Body of pancreas (tissue), 4 donors: ENCODE measurements around the gene GPC4.

Experiments
- POLR2A ChIP-seq, 3 donors: fragments of 450-650 bp; IDR thresholded peaks; one replicate each; pipeline ENCODE4 v1.6.1; 2016; ENCODE audit warnings: antibody characterized with exemption in 3 of 3, mild to moderate bottlenecking in 2 of 3
- TF ChIP-seq, protein P1 (sequence below), 7 experiments: fragments of 450-650 bp in 4 of 7; fragments of 200-600 bp in 3 of 7; sonication (generic) in 3 of 7; IDR thresholded peaks; one replicate each; pipeline ENCODE4 v1.5.1; 2016 to 2019; ENCODE audit warnings: antibody characterized with exemption in 7 of 7

DNA sequence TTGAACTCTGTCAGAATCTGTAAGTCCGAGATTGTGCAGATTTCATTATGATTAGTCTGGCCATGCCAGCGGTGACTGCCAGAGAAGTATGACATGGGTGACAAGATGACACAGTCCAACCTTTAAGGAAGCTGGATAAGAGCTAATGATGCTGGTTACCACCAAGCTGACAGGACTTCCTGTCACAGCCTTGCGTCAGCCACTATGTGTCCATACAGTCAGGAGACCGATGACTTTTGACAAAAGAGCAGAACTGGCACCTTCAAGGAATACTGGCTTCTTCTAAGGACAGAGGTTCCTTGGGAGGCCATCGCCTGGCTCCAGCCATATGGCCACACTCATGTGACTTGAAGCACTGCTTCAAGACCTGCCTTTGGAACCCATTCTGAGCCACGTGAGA lies 129.9 kb downstream of the GPC4 start:
- no peak for TF ChIP-seq POLR2A (IDR thresholded peaks at IDR 0.05)
- TF ChIP-seq, protein P1, sequence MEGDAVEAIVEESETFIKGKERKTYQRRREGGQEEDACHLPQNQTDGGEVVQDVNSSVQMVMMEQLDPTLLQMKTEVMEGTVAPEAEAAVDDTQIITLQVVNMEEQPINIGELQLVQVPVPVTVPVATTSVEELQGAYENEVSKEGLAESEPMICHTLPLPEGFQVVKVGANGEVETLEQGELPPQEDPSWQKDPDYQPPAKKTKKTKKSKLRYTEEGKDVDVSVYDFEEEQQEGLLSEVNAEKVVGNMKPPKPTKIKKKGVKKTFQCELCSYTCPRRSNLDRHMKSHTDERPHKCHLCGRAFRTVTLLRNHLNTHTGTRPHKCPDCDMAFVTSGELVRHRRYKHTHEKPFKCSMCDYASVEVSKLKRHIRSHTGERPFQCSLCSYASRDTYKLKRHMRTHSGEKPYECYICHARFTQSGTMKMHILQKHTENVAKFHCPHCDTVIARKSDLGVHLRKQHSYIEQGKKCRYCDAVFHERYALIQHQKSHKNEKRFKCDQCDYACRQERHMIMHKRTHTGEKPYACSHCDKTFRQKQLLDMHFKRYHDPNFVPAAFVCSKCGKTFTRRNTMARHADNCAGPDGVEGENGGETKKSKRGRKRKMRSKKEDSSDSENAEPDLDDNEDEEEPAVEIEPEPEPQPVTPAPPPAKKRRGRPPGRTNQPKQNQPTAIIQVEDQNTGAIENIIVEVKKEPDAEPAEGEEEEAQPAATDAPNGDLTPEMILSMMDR (IDR thresholded peaks at IDR 0.05) = no peak
